H1 (cell line): ENCODE measurements around the gene PINLYP. TPM values are rescaled to one million over a fixed set of nuclear protein-coding genes. Genes with fewer than 3 reads are reported as not detected.

Experiments used
- CTCF ChIA-PET: fragments of 300-600 bp; sonication (Branson Sonifier 250); formaldehyde crosslinking; loops from one replicate; lab custom pipeline; 2021; ENCODE audit not compliant: partially characterized antibody; lab: Charles Lee
- POLR2A ChIA-PET: fragments of 300-600 bp; sonication (Branson Sonifier 250); formaldehyde crosslinking; loops from one replicate; lab custom pipeline; 2021; ENCODE audit warnings: inconsistent platforms; ENCODE audit not compliant: partially characterized antibody; lab: Charles Lee
- DNase-seq, 2 experiments: peaks; one replicate each; pipeline versions ENCODE4 v3.0.0 to v3.0.0-alpha.2; 2010 to 2022; ENCODE audit warnings: low spot score in 2 of 2, low read depth in 1 of 2, mixed read lengths in 1 of 2
- FAIRE-seq: peaks from 2 replicates; lab custom pipeline; 2011; peaks lifted over from hg19 to GRCh38; lab: Jason Lieb, UNC
- H2AFZ ChIP-seq: 2 replicates; pipeline ENCODE4 v1.8.1; 2012; ENCODE audit warnings: low read length, inconsistent platforms
- H2AK5ac ChIP-seq: 2 replicates; pipeline ENCODE4 v1.6.1; 2013; ENCODE audit warnings: low read depth, low read length
- H2BK120ac ChIP-seq: replicated peaks from 2 replicates; pipeline ENCODE3; 2013; ENCODE audit warnings: low read depth, low read length, inconsistent platforms
- H2BK12ac ChIP-seq: 2 replicates; pipeline ENCODE4 v1.6.1; 2013; ENCODE audit warnings: low read depth, low read length
- H2BK15ac ChIP-seq: 2 replicates; pipeline ENCODE4 v1.6.1; 2013; ENCODE audit warnings: low read length
- H2BK20ac ChIP-seq: 2 replicates; pipeline ENCODE4 v1.6.1; 2013; ENCODE audit warnings: low read length
- H2BK5ac ChIP-seq: 2 replicates; pipeline ENCODE4 v1.6.1; 2013; ENCODE audit warnings: low read depth, low read length
- H3K14ac ChIP-seq: 2 replicates; pipeline ENCODE4 v1.6.1; 2013; ENCODE audit warnings: inconsistent platforms; ENCODE audit not compliant: insufficient read length
- H3K18ac ChIP-seq: 2 replicates; pipeline ENCODE4 v1.6.1; 2013; ENCODE audit warnings: low read length; ENCODE audit errors: extremely low read depth
- H3K23ac ChIP-seq: 2 replicates; pipeline ENCODE4 v1.6.1; 2013; ENCODE audit warnings: inconsistent platforms; ENCODE audit not compliant: insufficient read length
- H3K23me2 ChIP-seq: 2 replicates; pipeline ENCODE4 v1.6.1; 2013; ENCODE audit warnings: low read depth, low read length
- H3K27ac ChIP-seq: 2 replicates; pipeline ENCODE4 v1.6.1; 2011; ENCODE audit warnings: low read depth, low read length, inconsistent platforms
- H3K27me3 ChIP-seq, 4 experiments: replicated peaks in 1 of 4; 1 replicate in 1 of 4; 2 replicates in 3 of 4; pipeline versions ENCODE4 v1.6.1 to v1.8.1; 2011 to 2013; ENCODE audit warnings: low read length in 3 of 4, mild to moderate bottlenecking in 3 of 4, inconsistent platforms in 2 of 4, mixed read lengths in 2 of 4, moderate library complexity in 1 of 4; ENCODE audit not compliant: control insufficient read depth in 3 of 4, insufficient read depth in 3 of 4; ENCODE audit errors: extremely low read depth in 1 of 4
- H3K36me3 ChIP-seq, 4 experiments: 2 replicates each; pipeline versions ENCODE4 v1.6.1 to v1.8.1; 2011 to 2013; ENCODE audit warnings: mild to moderate bottlenecking in 4 of 4, low read length in 3 of 4, moderate library complexity in 2 of 4, control low read depth in 1 of 4, inconsistent platforms in 1 of 4; ENCODE audit not compliant: insufficient read depth in 4 of 4, control insufficient read depth in 2 of 4
- H3K4ac ChIP-seq: replicated peaks from 2 replicates; pipeline ENCODE3; 2013; ENCODE audit warnings: low read length, low read depth, mixed read lengths, inconsistent platforms; ENCODE audit not compliant: insufficient read length
- H3K4me1 ChIP-seq, 4 experiments: replicated peaks in 1 of 4; 1 replicate in 1 of 4; 2 replicates in 3 of 4; pipeline versions ENCODE4 v1.6.1 to v1.8.1; 2011 to 2013; ENCODE audit warnings: low read length in 3 of 4, inconsistent platforms in 2 of 4, mixed read lengths in 1 of 4; ENCODE audit not compliant: insufficient read depth in 4 of 4, control insufficient read depth in 3 of 4
- H3K4me2 ChIP-seq, 2 experiments: 2 replicates each; pipeline versions ENCODE4 v1.6.1 to v1.8.1; 2011 to 2013; ENCODE audit warnings: low read depth in 2 of 2, low read length in 2 of 2, control low read depth in 1 of 2, inconsistent platforms in 1 of 2, mild to moderate bottlenecking in 1 of 2; ENCODE audit not compliant: insufficient read depth in 1 of 2
- H3K4me3 ChIP-seq, 4 experiments: fragments of 200-600, 300-600 bp in 1 of 4; sonication (generic), shearing (Covaris generic), sonication (Bioruptor Twin) in 1 of 4; 2 replicates each; pipeline versions ENCODE4 v1.5.1 to v1.8.1; 2011 to 2016; ENCODE audit warnings: low read length in 4 of 4, low read depth in 3 of 4, control low read depth in 2 of 4, inconsistent platforms in 2 of 4, mild to moderate bottlenecking in 2 of 4, mixed read lengths in 1 of 4, moderate library complexity in 1 of 4; ENCODE audit not compliant: insufficient read depth in 2 of 4; ENCODE audit errors: extremely low read depth in 1 of 4
- H3K56ac ChIP-seq: replicated peaks from 2 replicates; pipeline ENCODE3; 2013; ENCODE audit warnings: low read depth, mild to moderate bottlenecking, mixed read lengths, low read length, inconsistent platforms; ENCODE audit not compliant: insufficient read length
- H3K79me1 ChIP-seq: 2 replicates; pipeline ENCODE4 v1.6.1; 2013; ENCODE audit warnings: low read depth, low read length, control low read depth
- H3K79me2 ChIP-seq, 2 experiments: 2 replicates each; pipeline versions ENCODE4 v1.6.1 to v1.8.1; 2012 to 2013; ENCODE audit warnings: low read length in 2 of 2, mild to moderate bottlenecking in 2 of 2, inconsistent platforms in 1 of 2; ENCODE audit not compliant: insufficient read depth in 2 of 2, control insufficient read depth in 1 of 2
- H3K9ac ChIP-seq, 4 experiments: replicated peaks in 1 of 4; 1 replicate in 1 of 4; 2 replicates in 3 of 4; pipeline versions ENCODE4 v1.6.1 to v1.8.1; 2011 to 2013; ENCODE audit warnings: low read depth in 3 of 4, low read length in 3 of 4, control low read depth in 2 of 4, mild to moderate bottlenecking in 2 of 4, moderate library complexity in 2 of 4, inconsistent platforms in 1 of 4; ENCODE audit errors: extremely low read depth in 1 of 4
- H3K9me3 ChIP-seq, 2 experiments: 2 replicates each; pipeline versions ENCODE4 v1.6.1 to v1.8.1; 2012 to 2013; ENCODE audit warnings: mild to moderate bottlenecking in 2 of 2, moderate library complexity in 2 of 2, control low read depth in 1 of 2, inconsistent platforms in 1 of 2, low read depth in 1 of 2, low read length in 1 of 2, mixed read lengths in 1 of 2; ENCODE audit not compliant: insufficient read depth in 2 of 2
- H4K20me1 ChIP-seq, 2 experiments: replicated peaks in 1 of 2; 2 replicates each; pipeline versions ENCODE3 to v1.8.1; 2011 to 2013; ENCODE audit warnings: inconsistent platforms in 2 of 2, low read length in 2 of 2, mild to moderate bottlenecking in 1 of 2; ENCODE audit not compliant: insufficient read depth in 2 of 2, control insufficient read depth in 1 of 2
- H4K5ac ChIP-seq: 2 replicates; pipeline ENCODE4 v1.6.1; 2013; ENCODE audit warnings: low read length, low read depth, mixed read lengths, inconsistent platforms; ENCODE audit not compliant: insufficient read length
- H4K8ac ChIP-seq: 2 replicates; pipeline ENCODE4 v1.8.0; 2013; ENCODE audit warnings: mild to moderate bottlenecking, moderate library complexity, low read length, inconsistent platforms; ENCODE audit not compliant: insufficient read depth; ENCODE audit errors: extremely low read depth
- H4K91ac ChIP-seq: replicated peaks from 2 replicates; pipeline ENCODE3; 2013; ENCODE audit warnings: low read length, mixed read lengths, inconsistent platforms; ENCODE audit not compliant: insufficient read length
- ASH2L ChIP-seq: fragments of 200-600, 300-600 bp; sonication (generic); IDR thresholded peaks from one replicate; pipeline ENCODE4 v1.7.1; 2017; ENCODE audit warnings: low read length
- CBX8 ChIP-seq: fragments of 300-800, 300-1000 bp; sonication (generic); IDR thresholded peaks from 2 replicates; pipeline ENCODE4 v1.7.1; 2016; ENCODE audit warnings: low read depth, low read length, borderline replicate concordance
- CREB1 ChIP-seq: IDR thresholded peaks from 2 replicates; pipeline ENCODE4 v1.6.1; 2012; ENCODE audit warnings: inconsistent platforms
- EGR1 ChIP-seq: IDR thresholded peaks from 2 replicates; pipeline ENCODE4 v1.6.1; 2011; ENCODE audit warnings: low read depth, low read length, borderline replicate concordance
- HDAC6 ChIP-seq: IDR thresholded peaks from one replicate; pipeline ENCODE4 v1.7.1; 2012; ENCODE audit warnings: low read depth, mild to moderate bottlenecking, inconsistent platforms, low read length, moderate library complexity
- MAFK ChIP-seq: IDR thresholded peaks from 2 replicates; pipeline ENCODE4 v1.6.1; 2012; ENCODE audit warnings: low read depth, mild to moderate bottlenecking, improper control_type of control experiment, low read length
- NANOG ChIP-seq: IDR thresholded peaks from 2 replicates; pipeline ENCODE4 v1.6.1; 2011; ENCODE audit warnings: low read length, low read depth, mild to moderate bottlenecking, inconsistent platforms; ENCODE audit not compliant: insufficient read depth, poor library complexity, severe bottlenecking
- NRF1 ChIP-seq: IDR thresholded peaks from 2 replicates; pipeline ENCODE4 v1.6.1; 2011; ENCODE audit warnings: mild to moderate bottlenecking, low read depth, low read length, improper control_type of control experiment
- POLR2A ChIP-seq, 2 experiments: IDR thresholded peaks; 1 replicate in 1 of 2; 2 replicates in 1 of 2; pipeline ENCODE4 v1.6.1; 2011; ENCODE audit warnings: low read depth in 2 of 2, low read length in 2 of 2, mild to moderate bottlenecking in 2 of 2; ENCODE audit errors: control extremely low read depth in 1 of 2
- POLR2AphosphoS5 ChIP-seq: IDR thresholded peaks from 2 replicates; pipeline ENCODE4 v1.6.1; 2011; ENCODE audit warnings: low read depth, low read length
- POU5F1 ChIP-seq: IDR thresholded peaks from 2 replicates; pipeline ENCODE4 v1.6.1; 2011; ENCODE audit warnings: low read depth, mild to moderate bottlenecking, low read length, moderate library complexity
- ZNF274 ChIP-seq: IDR thresholded peaks from 2 replicates; pipeline ENCODE4 v1.7.0; 2012; ENCODE audit warnings: low read length, borderline replicate concordance; ENCODE audit errors: extremely low read depth
- WGBS, 2 experiments: shearing (Covaris generic) in 1 of 2; methylation state at CpG; one replicate each; pipeline versions ENCODE4 v1.1.6 to v1.1.7; 2013 to 2015; ENCODE audit warnings: low lambda C conversion rate in 2 of 2, mixed read lengths in 2 of 2, inconsistent platforms in 1 of 2, low coverage in 1 of 2, missing lambda C conversion rate in 1 of 2; ENCODE audit not compliant: insufficient replicate concordance in 2 of 2, insufficient coverage in 1 of 2, insufficient read length in 1 of 2; ENCODE audit errors: extremely low coverage in 1 of 2, missing lambda C conversion rate in 1 of 2; 5-methylcytosine and 5-hydroxymethylcytosine counted together
- polyA plus RNA-seq, 7 experiments: library from polyadenylated mRNA; depleted of rRNA in 3 of 7; stranded (reverse) in 5 of 7; unstranded in 2 of 7; fragments of >200 nt in 5 of 7; fragments of 200-250 nt in 2 of 7; gene quantifications; 1 replicate in 5 of 7; 2 replicates in 1 of 7; 4 replicates in 1 of 7; pipeline versions ENCODE4 v1.2.1 to v1.2.3, GENCODE V29; 2011 to 2013; ENCODE audit warnings: missing spikeins in 2 of 7, mixed read lengths in 2 of 7
- total RNA-seq: library from RNA; stranded (reverse); fragmentation: NEBNext Ultra II Directional; extraction: Animal tissue kit (Norgen Biotek cat#: 25700); gene quantifications from 2 replicates; pipeline ENCODE4 v1.2.1, GENCODE V29; 2021
- TF ChIP-seq, protein P1 (sequence below): IDR thresholded peaks from 2 replicates; pipeline ENCODE4 v1.6.1; 2012; ENCODE audit warnings: inconsistent platforms

Gene PINLYP
- total and polyA plus RNA-seq, 2 of the 8 experiments (the other 6 are each of a cell fraction or from before 2014, with no cell fraction given) = 7.5 to 31.3 TPM

DNA sequence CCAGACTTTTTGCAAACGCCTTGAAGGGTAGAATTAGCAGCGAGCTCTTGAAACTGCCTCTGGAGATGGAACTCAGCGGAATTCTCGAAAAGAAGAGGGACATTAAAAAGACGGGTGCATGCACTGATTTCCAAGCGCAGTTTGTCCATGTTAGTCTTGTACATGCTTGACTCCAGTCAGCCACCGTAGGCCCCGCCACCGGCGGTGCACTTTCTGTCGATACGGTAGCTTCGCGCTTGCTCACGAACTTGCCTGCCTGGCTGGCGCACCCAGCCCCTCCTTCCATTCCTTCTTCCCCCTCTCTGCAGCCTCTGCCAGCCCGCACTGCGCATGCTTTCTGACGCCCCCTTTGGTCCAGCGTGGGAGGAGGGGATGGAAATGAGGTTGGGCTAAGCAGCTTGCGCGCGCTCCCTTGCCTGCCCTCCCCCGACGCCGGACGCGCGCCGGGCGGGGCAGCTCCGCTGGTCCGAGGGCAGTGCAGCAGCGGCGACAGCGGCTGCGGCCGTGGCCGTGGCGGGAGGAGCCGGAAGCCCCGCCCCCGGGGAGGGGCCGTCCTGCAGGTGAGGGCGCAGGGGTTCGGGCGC, 42.5 kb upstream of the PINLYP start, which contains the start of gene ZNF575:
TSS of gene ZNF575 (plus strand) at position 227 of the 584 bp plus-strand sequence. CDS start 1,235 bp downstream, outside the sequence.
- peak; percentile 76 for FAIRE-seq
- CTCF ChIA-PET = interaction anchor here (0.6 to 6.9 kb wide), 7 partner anchors 14 to 1546 kb away, joined by 3 to 122 read pairs (median 4); partner anchors contain the start of genes IRGQ, XRCC1 and ZNF576
- peak; percentile 66 for TF ChIP-seq NRF1
- TF ChIP-seq ASH2L = peak; percentile 71
- TF ChIP-seq, protein P1, sequence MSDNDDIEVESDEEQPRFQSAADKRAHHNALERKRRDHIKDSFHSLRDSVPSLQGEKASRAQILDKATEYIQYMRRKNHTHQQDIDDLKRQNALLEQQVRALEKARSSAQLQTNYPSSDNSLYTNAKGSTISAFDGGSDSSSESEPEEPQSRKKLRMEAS = peak; percentile 79
- no peak for TF ChIP-seq NANOG
- TF ChIP-seq CREB1 = peak; percentile 64; the same call in 1 of the 2 replicates
- TF ChIP-seq ZNF274 = no peak
- peak; percentile 68; the same call in 1 of the 2 replicates for TF ChIP-seq EGR1
- TF ChIP-seq MAFK = no peak
- TF ChIP-seq POU5F1 = no peak
- TF ChIP-seq POLR2A (IDR thresholded peaks at IDR 0.05; ENCODE audit: control extremely low read depth in 1 of 2, low read depth in 2 of 2, low read length in 2 of 2) = no peak
- peak; percentile 26; the same call in 1 of the 2 replicates for TF ChIP-seq POLR2AphosphoS5
- TF ChIP-seq CBX8 = no peak
- TF ChIP-seq HDAC6 = no peak

More for the DNA sequence above, 42.5 kb upstream of the PINLYP start, which contains the start of gene ZNF575:
- Histone ChIP-seq H3K14ac (no peak within 1 kb of the TSS), H3K23me2 (peaks cover 15% of the 10 kb centered on the region), H3K27ac (no peak within 1 kb of the TSS), H3K9ac (peak within 1 kb of the TSS in 3 of 4 experiments; percentile 42 to 56 (median 45); a peak in 5 of 7 replicates), H2BK20ac (0 out of 2 replicates have a peak within 1 kb of the TSS, but pooled peaks have one; percentile 32), H3K4me3 (peak within 1 kb of the TSS; percentile 63 to 74 (median 68)), H2BK12ac (no peak within 1 kb of the TSS), H3K18ac (peak within 1 kb of the TSS; percentile 87), H3K4ac (peak within 1 kb of the TSS; percentile 71), H3K9me3 (no peaks in the 10 kb centered on the region), H3K4me2 (peak within 1 kb of the TSS; percentile 79 to 97), H4K5ac (peak within 1 kb of the TSS; percentile 25), H3K27me3 (no peaks in the 10 kb centered on the region), H2BK120ac (peak within 1 kb of the TSS; percentile 30), H3K36me3 (peaks cover 0 to 3% (median 1%) of the 10 kb centered on the region in 4 experiments; a peak in 2 of 8 replicates), H3K79me2 (no peaks in the 10 kb centered on the region), H2AK5ac (0 out of 2 replicates have a peak within 1 kb of the TSS, but pooled peaks have one; percentile 88), H4K20me1 (no peaks in the 10 kb centered on the region), H3K23ac (no peak within 1 kb of the TSS), H3K56ac (peak within 1 kb of the TSS; percentile 27), H3K79me1 (no peaks in the 10 kb centered on the region), H4K8ac (peak within 1 kb of the TSS; percentile 9; the same call in 1 of the 2 replicates), H2AFZ (peak within 1 kb of the TSS; percentile 62), H2BK5ac (peak within 1 kb of the TSS; percentile 91), H3K4me1 (peaks cover 0 to 14% (median 4%) of the 10 kb centered on the region in 4 experiments; a peak in 6 of 7 replicates), H2BK15ac (0 out of 2 replicates have a peak within 1 kb of the TSS, but pooled peaks have one; percentile 81), H4K91ac (no peak within 1 kb of the TSS)
- DNase-seq = peak; percentile 90 to 92
- 1% methylated on average over 44 of the region's 47 CpGs; no CpG with 5 or more reads in 1 of the 2 experiments for WGBS, 2 experiments
- POLR2A ChIA-PET = interaction anchor here (0.7 to 3.4 kb wide), 14 partner anchors 9 to 1462 kb away, joined by 3 to 13 read pairs (median 4); partner anchors contain the start of genes IRGQ, LYPD3, XRCC1 and ZNF576
